MCF 10A (cell line): ENCODE results near the gene DYDC2. TPM values are rescaled to one million over a fixed set of nuclear protein-coding genes. Genes with fewer than 3 reads are reported as not detected.

ENCODE experiments used
- BruUV-seq: library from RNA; stranded (reverse); fragments of 400-500 nt; replicated peaks from 2 replicates; lab custom pipeline; 2021; lab: Mats Ljungman, UMichigan
- CTCF ChIA-PET: fragments of 300-600 bp; sonication (Branson Sonifier 250); formaldehyde crosslinking; extraction: SDS; loops from one replicate; lab custom pipeline; 2021; ENCODE audit warnings: antibody characterized with exemption, inconsistent platforms; lab: Yijun Ruan, JAX
- POLR2A ChIA-PET: fragments of 300-600, 350-650 bp; sonication (Branson Sonifier 250); formaldehyde crosslinking; extraction: SDS; loops from one replicate; lab custom pipeline; 2020; ENCODE audit warnings: antibody characterized with exemption, inconsistent platforms; lab: Yijun Ruan, JAX
- DNase-seq: peaks from one replicate; pipeline ENCODE4 v3.0.0-alpha.2; 2018; ENCODE audit not compliant: unreplicated experiment
- H3K27ac Mint-ChIP-seq: one replicate; pipeline ENCODE4 v1.8.0; 2022; ENCODE audit warnings: mild to moderate bottlenecking, low read depth, mixed read lengths; ENCODE audit not compliant: unreplicated experiment
- H3K27me3 Mint-ChIP-seq: one replicate; pipeline ENCODE4 v1.8.0; 2022; ENCODE audit warnings: mixed read lengths; ENCODE audit not compliant: insufficient read depth, unreplicated experiment
- H3K36me3 Mint-ChIP-seq: one replicate; pipeline ENCODE4 v1.8.0; 2022; ENCODE audit warnings: mild to moderate bottlenecking, moderate library complexity, mixed read lengths; ENCODE audit not compliant: insufficient read depth, unreplicated experiment
- H3K4me1 Mint-ChIP-seq: one replicate; pipeline ENCODE4 v1.8.0; 2022; ENCODE audit warnings: mixed read lengths; ENCODE audit not compliant: insufficient read depth, unreplicated experiment
- H3K4me3 Mint-ChIP-seq: one replicate; pipeline ENCODE4 v1.8.0; 2022; ENCODE audit warnings: mild to moderate bottlenecking, moderate library complexity, mixed read lengths; ENCODE audit not compliant: unreplicated experiment
- H3K9me3 Mint-ChIP-seq: one replicate; pipeline ENCODE4 v1.8.0; 2022; ENCODE audit warnings: mixed read lengths; ENCODE audit not compliant: unreplicated experiment
- intact Hi-C: fragments of 100-400 bp; cut with micrococcal nuclease; formaldehyde crosslinking; loops from 2 replicates; pipeline ENCODE4 v1.14.1; 2022
- total RNA-seq: library from RNA; stranded (reverse); gene quantifications from 2 replicates; pipeline ENCODE4 v1.2.3, GENCODE V29; 2022
- TF ChIP-seq, protein P1 (sequence below): fragments of 200-600 bp; IDR thresholded peaks from one replicate; pipeline ENCODE4 v1.8.0; 2022; ENCODE audit warnings: antibody characterized with exemption, mild to moderate bottlenecking; ENCODE audit not compliant: unreplicated experiment

The DYDC2 gene
- total RNA-seq, 1 experiment from 2014 or later: not detected

DNA sequence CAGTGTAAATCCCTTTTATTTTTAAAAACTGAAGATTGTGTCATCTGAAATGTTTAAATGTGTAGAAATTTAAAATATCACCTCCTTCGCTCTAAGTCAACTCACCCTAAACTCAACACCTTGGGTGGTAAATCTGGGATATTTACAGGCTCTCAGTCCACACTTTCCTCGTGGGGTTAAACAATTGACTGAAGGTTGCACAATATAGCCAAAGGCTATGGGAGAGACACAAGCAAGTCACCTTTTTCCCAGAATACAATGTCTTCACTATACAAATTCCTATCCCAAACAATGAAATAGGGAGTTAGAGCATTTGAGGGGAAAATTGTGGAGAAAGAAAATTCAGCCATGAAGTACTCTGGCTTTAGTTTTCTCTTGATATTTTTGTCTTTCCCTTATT, 34.4 kb upstream of the DYDC2 start:
- intact Hi-C loops: no loop called here
- Mint-ChIP-seq H3K36me3 (no peaks in the 10 kb centered on the region), H3K27ac (no peak overlapping the region), H3K4me1 (peaks cover 5% of the 10 kb centered on the region), H3K9me3 (no peaks in the 10 kb centered on the region), H3K4me3 (no peak overlapping the region), H3K27me3 (no peaks in the 10 kb centered on the region)
- ChIA-PET POLR2A (interaction anchor here (0.6 to 0.7 kb wide), 3 partner anchors 12 to 558 kb away, joined by 3 to 5 read pairs (median 3); no protein-coding TSS in a partner anchor), CTCF (interaction anchor here (0.5 kb wide), 1 partner anchor 63 kb away, joined by 3 read pairs; no protein-coding TSS in a partner anchor)
- DNase-seq: peak; percentile 53
- BruUV-seq: no TSS peak
- TF ChIP-seq, protein P1, sequence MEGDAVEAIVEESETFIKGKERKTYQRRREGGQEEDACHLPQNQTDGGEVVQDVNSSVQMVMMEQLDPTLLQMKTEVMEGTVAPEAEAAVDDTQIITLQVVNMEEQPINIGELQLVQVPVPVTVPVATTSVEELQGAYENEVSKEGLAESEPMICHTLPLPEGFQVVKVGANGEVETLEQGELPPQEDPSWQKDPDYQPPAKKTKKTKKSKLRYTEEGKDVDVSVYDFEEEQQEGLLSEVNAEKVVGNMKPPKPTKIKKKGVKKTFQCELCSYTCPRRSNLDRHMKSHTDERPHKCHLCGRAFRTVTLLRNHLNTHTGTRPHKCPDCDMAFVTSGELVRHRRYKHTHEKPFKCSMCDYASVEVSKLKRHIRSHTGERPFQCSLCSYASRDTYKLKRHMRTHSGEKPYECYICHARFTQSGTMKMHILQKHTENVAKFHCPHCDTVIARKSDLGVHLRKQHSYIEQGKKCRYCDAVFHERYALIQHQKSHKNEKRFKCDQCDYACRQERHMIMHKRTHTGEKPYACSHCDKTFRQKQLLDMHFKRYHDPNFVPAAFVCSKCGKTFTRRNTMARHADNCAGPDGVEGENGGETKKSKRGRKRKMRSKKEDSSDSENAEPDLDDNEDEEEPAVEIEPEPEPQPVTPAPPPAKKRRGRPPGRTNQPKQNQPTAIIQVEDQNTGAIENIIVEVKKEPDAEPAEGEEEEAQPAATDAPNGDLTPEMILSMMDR: no peak

DNA sequence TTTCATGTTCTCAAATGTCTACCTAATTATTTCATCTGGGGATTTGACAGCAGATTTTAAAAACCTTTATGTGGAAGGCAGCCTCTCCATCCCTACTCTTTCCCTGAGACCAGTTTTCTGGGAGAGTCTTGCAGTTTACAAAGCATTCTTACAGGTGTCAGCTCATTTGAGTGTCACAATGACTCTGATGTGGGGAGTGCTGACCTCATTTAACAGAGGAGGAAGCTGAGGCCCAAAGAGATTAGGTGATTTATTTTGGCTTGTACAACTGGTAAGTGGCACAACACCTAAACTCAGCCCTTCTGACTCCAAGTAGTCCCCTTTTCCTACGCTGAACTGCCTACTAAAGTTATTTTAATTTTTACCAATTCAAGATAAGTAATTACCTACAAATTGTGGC, 33.9 kb upstream of the DYDC2 start:
- H3K4me1 Mint-ChIP-seq: peaks cover 5% of the 10 kb centered on the region
- POLR2A ChIA-PET: interaction anchor here (0.6 kb wide), 1 partner anchor 31 kb away, joined by 5 read pairs; no protein-coding TSS in a partner anchor
- intact Hi-C loops: no loop called here
- no peak overlapping the region for H3K4me3 Mint-ChIP-seq
- no TSS peak for BruUV-seq
- TF ChIP-seq, protein P1: no peak
- H3K9me3 Mint-ChIP-seq: no peaks in the 10 kb centered on the region
- no peaks in the 10 kb centered on the region for H3K36me3 Mint-ChIP-seq
- no peak overlapping the region for H3K27ac Mint-ChIP-seq
- H3K27me3 Mint-ChIP-seq: no peaks in the 10 kb centered on the region
- CTCF ChIA-PET: interaction anchor here (2.0 kb wide), 1 partner anchor 11 kb away, joined by 6 read pairs; no protein-coding TSS in a partner anchor
- DNase-seq: no peak

DNA sequence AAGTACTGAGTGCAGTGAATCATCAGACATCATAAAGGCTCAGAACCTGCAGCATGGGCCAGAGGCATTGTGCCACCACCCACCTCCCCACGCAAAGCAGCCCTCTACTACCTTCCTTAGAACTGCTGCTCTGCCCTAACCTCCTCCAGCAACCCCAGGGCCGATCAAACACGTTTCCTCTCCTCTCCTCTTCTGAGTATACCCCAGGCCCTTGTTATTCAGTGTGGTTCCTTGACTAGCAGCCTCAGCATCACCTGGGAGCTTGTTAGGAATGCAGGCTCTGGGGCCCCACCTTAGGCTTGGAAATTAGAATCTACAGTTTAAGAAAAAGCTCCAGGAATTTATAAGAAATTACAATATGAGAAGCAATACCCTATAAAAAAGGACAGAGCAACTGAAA, 33.3 kb upstream of the DYDC2 start:
- BruUV-seq: no TSS peak
- ChIA-PET POLR2A (interaction anchor here (0.7 to 0.9 kb wide), 2 partner anchors 18 to 26 kb away, joined by 3 to 4 read pairs; no protein-coding TSS in a partner anchor), CTCF (interaction anchor here (1.0 to 2.0 kb wide), 2 partner anchors 8 to 10 kb away, joined by 3 to 6 read pairs; no protein-coding TSS in a partner anchor)
- no peak for DNase-seq
- TF ChIP-seq, protein P1: no peak
- Mint-ChIP-seq H3K36me3 (no peaks in the 10 kb centered on the region), H3K27ac (no peak overlapping the region), H3K27me3 (no peaks in the 10 kb centered on the region), H3K4me1 (peaks cover 5% of the 10 kb centered on the region), H3K4me3 (no peak overlapping the region), H3K9me3 (no peaks in the 10 kb centered on the region)
- intact Hi-C loops: no loop called here

DNA sequence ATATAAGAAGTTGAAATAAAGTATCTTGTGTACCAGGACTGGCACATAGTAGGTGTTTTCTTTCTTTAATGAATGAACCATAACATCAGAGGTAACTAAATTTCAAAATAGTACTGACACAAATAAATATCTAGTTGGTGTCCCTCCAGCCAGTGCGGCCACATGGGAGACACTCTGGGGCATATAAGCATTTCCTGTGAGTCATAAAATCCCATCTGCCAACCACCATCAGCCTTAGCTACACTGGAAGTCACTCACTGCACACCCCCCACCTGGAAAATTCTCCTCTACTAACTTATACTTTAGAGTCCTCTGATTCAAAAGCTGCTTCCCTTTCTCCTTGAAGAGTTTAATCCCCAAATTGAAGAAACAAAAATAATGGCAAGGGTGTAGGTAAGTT, 32.5 kb upstream of the DYDC2 start:
- Mint-ChIP-seq H3K4me3 (no peak overlapping the region), H3K9me3 (no peaks in the 10 kb centered on the region), H3K36me3 (no peaks in the 10 kb centered on the region), H3K4me1 (peaks cover 5% of the 10 kb centered on the region), H3K27me3 (no peaks in the 10 kb centered on the region), H3K27ac (no peak overlapping the region)
- DNase-seq: peak; percentile 53
- intact Hi-C loops: no loop called here
- ChIA-PET POLR2A (interaction anchor here (1.7 kb wide), 1 partner anchor 9 kb away, joined by 4 read pairs; no protein-coding TSS in a partner anchor), CTCF (interaction anchor here (0.9 to 2.0 kb wide), 4 partner anchors 9 to 339 kb away, joined by 3 to 6 read pairs (median 4); no protein-coding TSS in a partner anchor)
- no TSS peak for BruUV-seq
- TF ChIP-seq, protein P1: no peak
